GM18498 (cell line): ENCODE results near the gene MUC4.

Experiments
- ATAC-seq: cut with Tn5 transposase; IDR thresholded peaks from one replicate; pipeline ENCODE4 v1.9.1; 2021; ENCODE audit warnings: mild to moderate bottlenecking, moderate library complexity; ENCODE audit not compliant: unreplicated experiment

MUC4 gene, protein sequence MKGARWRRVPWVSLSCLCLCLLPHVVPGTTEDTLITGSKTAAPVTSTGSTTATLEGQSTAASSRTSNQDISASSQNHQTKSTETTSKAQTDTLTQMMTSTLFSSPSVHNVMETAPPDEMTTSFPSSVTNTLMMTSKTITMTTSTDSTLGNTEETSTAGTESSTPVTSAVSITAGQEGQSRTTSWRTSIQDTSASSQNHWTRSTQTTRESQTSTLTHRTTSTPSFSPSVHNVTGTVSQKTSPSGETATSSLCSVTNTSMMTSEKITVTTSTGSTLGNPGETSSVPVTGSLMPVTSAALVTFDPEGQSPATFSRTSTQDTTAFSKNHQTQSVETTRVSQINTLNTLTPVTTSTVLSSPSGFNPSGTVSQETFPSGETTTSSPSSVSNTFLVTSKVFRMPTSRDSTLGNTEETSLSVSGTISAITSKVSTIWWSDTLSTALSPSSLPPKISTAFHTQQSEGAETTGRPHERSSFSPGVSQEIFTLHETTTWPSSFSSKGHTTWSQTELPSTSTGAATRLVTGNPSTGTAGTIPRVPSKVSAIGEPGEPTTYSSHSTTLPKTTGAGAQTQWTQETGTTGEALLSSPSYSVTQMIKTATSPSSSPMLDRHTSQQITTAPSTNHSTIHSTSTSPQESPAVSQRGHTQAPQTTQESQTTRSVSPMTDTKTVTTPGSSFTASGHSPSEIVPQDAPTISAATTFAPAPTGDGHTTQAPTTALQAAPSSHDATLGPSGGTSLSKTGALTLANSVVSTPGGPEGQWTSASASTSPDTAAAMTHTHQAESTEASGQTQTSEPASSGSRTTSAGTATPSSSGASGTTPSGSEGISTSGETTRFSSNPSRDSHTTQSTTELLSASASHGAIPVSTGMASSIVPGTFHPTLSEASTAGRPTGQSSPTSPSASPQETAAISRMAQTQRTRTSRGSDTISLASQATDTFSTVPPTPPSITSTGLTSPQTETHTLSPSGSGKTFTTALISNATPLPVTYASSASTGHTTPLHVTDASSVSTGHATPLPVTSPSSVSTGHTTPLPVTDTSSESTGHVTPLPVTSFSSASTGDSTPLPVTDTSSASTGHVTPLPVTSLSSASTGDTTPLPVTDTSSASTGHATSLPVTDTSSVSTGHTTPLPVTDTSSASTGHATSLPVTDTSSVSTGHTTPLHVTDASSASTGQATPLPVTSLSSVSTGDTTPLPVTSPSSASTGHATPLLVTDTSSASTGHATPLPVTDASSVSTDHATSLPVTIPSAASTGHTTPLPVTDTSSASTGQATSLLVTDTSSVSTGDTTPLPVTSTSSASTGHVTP (N-terminal part only)

DNA sequence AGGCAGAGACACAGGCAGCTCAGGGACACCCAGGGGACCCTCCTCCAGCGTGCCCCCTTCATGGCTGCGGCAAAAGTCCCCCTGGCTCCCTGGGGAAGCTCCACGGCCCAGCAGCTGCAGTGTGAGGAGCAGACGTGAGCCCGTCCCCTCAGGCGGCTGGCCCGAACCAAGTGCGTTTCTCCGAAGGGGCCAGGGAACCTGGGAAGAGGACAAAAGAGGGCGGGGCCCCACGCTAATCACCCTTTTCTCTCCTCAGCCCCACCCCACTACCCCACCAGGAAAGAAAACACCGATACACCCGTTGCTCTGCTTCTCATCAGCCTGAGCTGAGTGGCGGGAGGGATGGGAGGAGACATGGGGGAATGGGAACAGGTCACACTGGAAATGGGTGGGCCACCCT is at the start of gene MUC4:
MUC4 (minus strand) TSS at position 174 of the 400 bp plus-strand sequence; CDS start at position 62, 112 bp downstream.
- no peak for ATAC-seq

DNA sequence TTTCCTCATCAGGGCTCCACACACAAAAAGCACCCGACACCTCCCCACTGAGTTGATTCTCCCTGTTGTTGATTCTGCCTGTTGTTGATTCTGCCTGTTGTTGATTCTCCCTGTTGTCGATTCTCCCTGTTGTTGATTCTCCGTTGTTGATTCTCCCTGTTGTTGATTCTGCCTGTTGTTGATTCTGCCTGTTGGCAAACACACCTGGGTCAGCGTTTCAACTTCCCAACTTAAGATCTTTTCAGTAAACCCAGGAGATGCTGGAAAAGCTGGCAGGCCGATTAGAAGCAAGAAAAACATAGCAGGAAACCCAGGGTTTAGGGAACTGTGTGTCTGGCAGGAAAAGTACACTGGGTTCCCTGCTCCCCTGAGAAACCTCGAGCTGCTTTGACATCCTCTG is 48.7 kb upstream of the MUC4 start:
- ATAC-seq = no peak

DNA sequence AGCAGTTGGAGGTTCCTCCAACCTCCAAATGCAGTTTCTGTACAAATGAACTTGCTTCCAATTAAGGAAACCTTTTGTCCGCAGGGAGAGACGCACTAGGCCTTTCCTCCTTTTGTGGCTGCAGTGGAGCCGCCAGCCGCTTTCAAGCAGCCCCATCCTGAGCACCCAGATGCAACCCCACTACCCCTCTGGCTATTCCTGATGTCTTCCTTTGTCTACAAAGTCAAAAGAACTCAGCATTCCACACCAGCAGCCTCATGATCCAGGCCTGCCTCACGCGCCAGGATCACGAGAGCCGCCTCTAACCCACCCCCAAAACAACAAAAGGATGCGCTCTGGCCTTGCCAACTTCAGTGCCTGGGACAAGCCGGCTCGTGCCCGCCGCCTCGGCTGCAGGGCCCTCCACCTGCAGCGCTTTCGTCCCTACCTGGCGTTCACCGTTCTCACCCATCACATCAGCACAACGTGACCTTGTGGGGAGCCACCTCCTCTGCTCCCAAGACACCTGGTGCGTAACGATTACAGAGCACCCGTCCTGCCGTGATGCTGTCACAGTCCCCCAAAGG is 48.2 kb upstream of the MUC4 start:
- ATAC-seq = no peak

DNA sequence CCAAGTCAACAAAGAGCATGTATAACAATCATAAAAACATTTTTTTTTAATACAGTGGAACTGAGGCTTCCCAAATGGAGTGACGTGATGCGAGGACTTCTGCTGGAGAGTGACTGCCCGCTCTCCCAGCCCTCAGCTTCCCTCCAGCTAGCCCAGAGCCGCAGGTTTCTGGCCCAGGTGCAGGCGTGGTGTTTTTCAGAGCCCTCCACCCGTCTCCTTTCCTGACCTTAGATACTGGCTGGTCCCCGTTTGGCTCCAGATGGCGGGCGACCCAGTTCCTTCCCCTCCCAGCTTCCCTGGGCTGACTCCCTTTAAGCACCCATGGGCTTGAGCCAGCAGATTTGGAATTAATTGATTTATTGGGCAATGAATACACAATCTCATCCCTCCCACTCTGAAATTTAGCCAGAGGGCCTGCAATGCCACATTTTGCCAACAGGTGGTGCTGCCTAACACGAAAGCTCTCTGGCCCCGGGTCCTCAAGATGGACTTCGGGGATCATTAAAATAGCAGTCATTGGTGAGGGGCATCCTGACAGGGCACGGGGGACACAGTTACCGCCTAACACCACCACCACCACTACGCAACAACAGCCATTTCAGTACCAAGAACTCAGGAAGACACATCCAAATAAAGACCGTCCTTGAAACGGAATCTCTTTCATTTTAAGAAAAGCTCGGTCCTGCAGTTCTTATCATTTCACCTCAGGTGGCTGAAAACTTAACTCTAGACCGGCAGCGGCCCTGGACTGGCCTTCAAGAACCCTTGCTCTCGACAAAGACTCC is 47.5 kb upstream of the MUC4 start:
- no peak for ATAC-seq

DNA sequence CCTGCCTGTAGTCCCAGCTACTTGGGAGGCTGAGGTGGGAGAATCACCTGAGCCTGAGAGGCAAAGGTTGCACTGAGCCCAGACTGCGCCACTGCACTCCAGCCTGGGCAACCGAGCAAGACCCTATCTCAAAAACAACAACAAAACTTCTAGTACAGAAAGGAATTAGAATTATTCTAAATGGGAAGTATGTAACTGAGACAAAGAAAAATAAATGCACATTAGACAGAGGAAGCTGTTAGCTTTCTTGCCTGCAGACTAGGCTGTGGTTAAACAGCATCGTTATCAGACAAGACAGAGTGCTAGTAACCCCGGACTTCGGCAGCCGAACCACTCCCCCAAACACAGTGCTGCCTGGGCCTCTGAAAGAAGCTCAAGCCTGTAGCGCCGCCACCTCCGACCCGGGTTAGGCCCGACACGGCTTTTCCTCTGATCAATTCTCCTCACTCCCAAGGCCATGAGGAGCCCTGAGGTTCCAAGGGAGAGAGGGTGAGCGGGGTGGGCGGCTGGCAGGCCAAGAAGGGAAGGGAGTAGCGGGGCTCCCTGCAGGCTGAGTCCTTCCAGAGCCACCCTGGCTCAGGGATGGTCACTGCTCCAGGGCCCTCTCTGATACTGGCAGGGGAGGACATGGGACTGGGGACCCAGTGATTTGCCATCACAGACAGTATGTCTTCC is 44.8 kb upstream of the MUC4 start:
- no peak for ATAC-seq

DNA sequence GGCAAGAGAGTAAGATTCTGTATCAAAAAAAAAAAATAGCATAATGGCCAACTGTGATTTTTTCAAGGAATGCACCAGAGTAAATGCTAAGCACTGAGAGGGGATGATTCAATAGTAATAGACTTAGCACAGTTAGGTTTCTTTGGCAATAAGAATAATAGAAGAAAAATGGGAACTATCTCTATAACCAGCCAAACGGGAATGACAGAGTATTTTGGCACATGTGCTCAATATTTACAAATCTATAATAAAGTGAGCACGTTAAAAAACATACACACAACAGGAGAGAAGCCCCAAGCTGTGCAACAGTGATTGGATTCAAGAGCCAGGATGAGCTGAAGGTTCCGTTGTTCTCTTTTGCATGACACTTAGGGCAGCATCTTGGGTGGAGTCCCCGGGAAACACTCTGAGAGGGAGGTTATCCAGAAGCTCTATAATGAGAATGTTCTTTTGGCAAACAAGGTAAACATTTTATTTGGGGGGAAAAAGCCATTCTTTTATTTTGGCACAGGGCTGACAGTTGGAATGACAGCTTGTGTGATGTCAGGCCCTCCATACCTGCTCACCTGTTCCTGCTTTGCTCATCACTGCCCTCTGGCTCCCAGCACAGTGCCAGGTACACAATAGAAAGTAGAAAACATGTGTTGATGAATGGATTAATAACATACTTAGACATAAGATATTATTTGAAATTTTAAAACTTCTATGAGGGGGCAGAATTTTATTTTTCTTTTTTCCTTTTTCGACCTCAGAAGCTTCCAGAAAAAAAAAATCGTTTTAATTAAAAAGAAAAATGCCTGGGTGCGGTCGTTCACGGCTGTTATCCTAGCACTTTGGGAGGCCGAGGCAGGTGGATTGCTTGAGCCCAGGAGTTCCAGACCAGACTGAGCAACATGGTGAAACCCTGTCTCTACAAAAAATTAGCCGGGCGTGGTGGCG is 44.0 kb upstream of the MUC4 start:
- no peak for ATAC-seq

DNA sequence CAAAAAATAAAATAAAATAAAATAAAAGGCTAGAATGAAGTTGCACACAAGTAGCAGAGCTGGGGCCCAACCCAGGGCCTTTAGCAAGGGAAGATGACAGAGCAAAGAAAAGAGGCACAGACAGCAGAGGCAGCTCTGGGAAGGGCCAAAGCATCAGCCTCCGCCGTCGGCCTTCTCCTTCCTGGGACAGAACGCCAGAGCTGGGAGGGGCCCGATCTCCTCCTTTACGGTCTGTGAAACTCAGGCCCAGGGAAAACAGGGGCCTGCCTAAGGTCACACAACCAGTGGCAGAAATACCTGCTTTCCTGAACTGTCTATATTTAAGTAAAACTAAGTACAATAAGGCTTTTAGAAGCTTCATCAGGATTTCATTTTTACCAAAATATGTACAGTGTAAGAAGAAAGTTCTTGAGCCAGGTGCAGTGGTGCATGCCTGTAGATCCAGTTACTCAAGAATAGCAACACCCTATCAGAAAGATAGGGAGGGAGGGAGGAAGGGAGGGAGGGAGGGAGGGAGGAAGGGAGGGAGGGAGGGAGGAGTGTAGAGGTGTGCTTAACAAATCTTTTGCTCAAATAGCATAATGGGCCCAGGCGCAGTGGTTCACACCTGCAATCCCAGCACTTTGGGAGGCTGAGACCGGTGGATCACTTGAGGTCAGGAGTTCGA is 43.0 kb upstream of the MUC4 start:
- ATAC-seq = no peak

DNA sequence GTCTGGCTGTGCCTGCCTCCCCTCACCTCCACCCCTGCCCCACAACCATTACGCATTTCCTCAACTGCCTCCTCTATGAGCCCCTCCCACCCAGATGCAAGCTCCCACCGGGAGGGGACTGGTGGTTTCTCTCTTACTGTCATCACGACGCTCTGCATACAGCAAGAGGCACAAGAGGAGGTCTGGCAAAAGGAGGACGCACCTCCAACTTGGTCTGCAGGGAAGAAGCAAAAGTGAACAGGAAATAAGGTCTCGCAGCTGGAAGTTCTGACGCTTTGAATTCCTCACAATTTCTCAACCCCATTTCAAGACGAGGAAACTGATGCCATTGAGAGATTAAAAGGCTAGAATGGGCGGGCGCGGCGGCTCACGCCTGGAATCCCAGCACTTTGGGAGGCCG is 42.3 kb upstream of the MUC4 start:
- ATAC-seq = no peak

DNA sequence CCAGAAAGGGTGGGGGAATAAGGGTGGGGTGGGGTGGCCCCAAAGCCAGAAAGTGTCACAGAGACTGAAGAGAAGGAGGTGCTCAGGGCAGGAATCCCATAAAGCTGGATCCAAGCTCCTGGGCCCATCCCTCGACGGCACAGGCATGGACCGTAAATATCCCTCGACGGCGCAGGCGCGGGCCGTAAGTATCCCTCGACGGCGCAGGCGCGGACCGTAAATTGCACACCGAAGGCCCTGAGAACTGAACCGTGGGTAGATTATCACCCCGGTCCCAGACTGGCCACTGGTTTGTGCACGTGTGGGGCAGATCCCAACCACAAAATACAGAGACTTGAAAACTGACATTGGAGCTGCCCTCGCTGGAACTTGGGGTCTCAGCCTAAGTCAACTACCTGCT is 41.3 kb upstream of the MUC4 start:
- ATAC-seq = no peak

DNA sequence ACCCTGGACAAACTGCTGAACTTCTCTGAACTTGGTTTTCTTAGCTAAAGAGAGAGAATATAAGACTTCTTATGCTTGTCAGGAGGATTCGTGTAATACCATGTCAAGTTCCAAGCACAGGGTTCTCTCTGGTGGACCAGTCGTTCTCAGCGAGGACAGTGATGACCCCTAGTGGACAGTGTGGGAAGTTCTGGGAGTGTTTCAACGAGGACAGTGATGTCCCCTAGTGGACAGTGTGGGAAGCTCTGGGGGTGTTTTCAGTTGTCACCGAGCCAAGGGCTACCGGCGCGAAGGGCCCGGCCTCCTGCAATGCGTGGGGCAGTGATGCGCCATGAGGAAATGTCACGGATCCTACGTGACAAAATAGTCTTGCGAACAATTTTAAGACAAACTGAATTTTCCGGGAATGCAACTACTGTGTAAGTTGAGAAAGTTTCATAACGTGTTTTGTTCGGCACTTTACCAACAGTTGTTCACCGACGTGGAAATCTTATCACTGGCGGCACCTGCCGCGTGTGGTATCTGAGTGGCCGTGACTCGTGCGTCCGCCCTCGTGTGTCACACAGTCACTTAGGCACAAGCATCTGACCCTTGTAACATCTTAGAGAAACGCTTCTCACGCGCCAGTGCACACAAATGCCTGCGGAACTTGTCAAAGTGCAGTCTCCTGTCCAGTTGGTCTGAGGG is 39.3 kb upstream of the MUC4 start:
- peak; percentile 92 for ATAC-seq

DNA sequence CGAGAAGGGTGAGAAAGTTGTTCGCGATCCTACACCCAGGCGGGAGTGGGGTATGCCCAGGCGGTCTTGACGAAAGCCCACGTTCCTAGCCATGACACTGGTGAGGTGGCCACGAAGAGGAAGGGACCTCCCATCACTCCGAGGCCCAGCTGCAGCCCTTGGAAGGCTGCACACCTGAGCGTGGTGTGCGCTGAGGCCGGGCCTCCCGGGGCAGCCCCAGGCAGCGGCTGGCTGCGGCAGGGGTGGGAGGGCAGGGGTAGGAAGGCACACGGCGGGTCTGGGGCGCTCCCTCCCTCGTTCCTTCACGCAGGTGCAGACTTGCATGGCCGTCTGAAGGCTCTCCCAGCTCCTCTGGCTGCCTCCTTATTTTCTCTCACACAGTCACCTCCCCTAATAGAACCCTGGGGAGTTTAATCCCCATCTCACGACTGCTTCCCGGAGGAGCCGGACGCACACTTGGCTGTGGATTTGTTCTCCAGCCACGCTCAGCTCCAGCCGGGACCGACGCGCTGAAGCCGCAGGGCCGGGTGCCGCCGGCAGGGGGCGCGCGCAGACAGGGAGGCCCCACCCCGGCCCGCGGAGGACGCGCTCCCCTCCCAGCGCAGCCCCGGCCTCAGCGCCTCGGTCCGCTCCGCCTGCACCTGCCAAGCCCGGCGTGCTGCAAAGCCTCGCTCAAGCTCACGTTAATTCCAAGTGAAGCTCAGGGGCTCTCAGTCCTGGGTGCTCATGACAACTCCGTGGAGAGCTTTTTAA is 37.8 kb upstream of the MUC4 start:
- ATAC-seq = no peak

DNA sequence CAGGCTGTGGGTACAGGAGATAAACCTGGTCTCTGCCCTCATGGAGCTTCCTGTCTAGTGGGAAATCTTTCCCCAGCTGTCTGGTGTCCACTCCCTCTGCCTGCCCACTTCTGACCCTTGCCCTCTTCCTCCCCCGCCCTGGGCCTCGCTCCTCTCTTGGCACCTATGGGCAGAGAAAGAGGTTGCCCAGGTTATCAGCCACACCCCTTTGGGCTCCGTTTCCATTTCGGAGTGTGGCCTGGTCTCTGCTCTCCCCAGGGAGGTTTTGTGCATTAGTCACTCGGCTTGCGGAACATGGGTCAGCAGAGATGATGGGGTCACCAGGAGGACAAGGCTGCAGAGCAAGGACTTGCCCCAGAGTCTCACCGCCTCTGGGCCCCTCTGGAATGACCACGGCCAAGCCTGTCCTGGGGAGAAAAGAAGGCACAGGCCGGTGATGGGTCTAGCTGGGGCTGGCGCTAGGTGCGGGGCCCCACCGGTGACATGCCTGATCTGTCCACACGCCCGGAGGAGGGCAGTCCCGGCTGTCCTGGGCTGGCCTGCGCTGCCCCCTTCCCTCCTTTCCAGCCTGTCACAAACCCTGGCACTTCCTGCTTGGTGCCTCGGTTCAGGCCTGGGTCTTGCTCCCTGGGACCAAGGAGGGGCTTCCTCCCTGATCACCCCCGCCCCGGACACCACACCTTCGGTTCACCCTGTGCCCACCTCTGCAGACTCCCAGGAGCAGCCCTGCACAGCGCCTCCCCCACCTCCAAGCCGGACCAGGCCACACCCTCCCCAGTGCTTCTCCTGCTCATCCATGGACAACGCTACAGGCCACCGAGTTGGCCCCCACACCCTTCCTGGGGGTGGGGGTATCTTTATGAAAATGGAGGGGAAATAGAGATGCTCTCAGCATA is 35.6 kb upstream of the MUC4 start:
- ATAC-seq = no peak

DNA sequence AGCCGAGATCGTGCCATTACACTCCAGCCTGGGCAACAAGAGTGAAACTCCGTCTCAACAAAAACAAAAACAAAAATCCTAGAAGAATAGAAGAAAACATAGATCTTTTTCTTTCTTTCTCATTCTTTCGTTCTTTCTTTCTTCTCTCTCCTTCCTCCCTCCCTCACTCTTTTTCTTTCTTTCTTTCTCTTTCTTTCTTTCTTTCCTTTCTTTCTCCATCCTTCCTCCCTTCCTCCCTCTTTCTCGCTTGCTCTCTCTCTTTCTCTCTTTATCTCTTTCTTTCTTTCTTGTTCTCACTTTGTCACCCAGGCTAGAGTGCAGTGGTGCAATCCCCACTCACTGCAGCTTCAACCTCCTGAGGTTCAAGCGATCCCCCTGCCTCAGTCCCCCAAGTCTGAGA is 33.8 kb upstream of the MUC4 start:
- ATAC-seq = no peak

DNA sequence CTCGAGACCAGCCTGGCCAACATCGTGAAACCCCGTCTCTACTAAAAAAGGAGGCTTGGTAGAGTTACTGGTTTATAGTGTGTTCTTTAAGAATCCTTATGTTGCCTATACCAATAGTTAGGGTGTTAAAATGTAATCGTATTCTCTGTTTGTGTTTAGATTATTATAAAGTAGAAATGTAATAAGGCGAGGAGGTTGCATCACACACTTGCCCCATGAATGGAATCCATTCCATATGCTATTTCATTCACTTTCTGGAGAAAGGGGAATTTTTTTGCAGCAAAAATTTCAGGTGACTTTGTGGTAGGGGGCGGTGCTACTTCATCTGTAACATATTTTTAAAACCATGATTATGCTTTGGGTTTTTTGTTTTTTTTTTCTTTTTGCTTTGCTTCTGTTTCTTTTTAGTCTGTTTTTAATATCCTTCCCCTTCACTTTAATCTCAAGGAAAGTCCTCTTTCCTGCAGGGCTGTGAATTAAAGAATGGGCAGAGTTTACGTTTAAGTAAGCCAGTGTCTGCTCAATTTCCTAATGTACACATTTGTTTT is 33.0 kb upstream of the MUC4 start:
- ATAC-seq = no peak

DNA sequence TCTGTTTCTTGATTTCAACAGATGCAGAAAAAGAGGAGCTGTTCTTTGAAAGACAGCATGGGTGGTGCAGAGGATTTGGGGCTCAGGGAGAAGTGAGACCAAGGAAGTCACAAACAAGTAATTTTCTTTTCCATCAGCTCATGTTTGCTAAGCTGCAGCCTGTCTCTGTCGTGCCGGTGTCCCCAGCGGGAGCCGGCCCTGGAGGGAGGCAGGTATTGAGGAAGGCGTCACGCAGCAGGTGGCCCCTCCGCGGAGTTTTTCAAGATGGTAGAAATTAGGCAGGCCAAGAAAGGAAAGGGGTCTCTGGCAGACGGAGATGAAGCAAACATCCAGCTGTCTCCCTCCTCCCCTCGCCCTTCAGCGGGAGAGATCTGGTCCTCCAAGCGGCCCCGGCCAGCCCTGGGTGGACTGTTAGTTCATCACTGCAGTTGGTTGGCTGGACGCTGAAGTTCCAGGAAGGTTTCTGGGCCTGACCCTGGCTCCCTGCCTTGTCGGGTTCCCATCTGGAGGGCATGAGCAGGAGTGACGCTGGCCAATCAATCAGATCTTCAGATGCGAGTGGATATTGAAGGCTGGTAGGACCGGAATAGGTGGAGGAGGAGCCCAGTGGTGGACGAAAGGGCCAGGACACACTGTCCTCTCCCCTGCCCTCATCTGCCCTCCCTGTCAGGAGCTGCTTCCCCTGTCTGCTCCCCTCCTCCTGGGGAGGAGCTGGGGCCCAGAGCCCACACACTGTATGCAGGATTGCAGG is 27.7 kb upstream of the MUC4 start:
- ATAC-seq = no peak
